Measurements from ENCODE around the gene PRR5L. TPM values are rescaled to one million over a fixed set of nuclear protein-coding genes. Genes with fewer than 3 reads are reported as not detected.

PRR5L gene
- total RNA-seq, 4 donors from 2014 or later: 8.8 to 29.7 (median 9.4) TPM

- Histone ChIP-seq H3K36me3 (peaks cover 0 to 2% (median 0%) of the 10 kb centered on the region in 3 donors), H3K27me3 (no peaks in the 10 kb centered on the region), H3K4me1 (no peaks in the 10 kb centered on the region), H3K4me3 (no peak overlapping the region), H3K27ac (no peak overlapping the region), H3K9me3 (no peaks in the 10 kb centered on the region)
- WGBS, 2 donors: 73 to 82% methylated on average over 9 of the region's 9 CpGs
- TF ChIP-seq, protein P1, sequence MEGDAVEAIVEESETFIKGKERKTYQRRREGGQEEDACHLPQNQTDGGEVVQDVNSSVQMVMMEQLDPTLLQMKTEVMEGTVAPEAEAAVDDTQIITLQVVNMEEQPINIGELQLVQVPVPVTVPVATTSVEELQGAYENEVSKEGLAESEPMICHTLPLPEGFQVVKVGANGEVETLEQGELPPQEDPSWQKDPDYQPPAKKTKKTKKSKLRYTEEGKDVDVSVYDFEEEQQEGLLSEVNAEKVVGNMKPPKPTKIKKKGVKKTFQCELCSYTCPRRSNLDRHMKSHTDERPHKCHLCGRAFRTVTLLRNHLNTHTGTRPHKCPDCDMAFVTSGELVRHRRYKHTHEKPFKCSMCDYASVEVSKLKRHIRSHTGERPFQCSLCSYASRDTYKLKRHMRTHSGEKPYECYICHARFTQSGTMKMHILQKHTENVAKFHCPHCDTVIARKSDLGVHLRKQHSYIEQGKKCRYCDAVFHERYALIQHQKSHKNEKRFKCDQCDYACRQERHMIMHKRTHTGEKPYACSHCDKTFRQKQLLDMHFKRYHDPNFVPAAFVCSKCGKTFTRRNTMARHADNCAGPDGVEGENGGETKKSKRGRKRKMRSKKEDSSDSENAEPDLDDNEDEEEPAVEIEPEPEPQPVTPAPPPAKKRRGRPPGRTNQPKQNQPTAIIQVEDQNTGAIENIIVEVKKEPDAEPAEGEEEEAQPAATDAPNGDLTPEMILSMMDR (IDR thresholded peaks at IDR 0.05): no peak
- TF ChIP-seq EP300 (IDR thresholded peaks at IDR 0.05) (no peak), POLR2A (IDR thresholded peaks at IDR 0.05) (no peak)
- no peak for DNase-seq (ENCODE audit: low spot score in 2 of 2)
Measured at GRCh38 chr11:36264011-36264972, 31.8 kb upstream of the PRR5L start.

GRCh38 chr11:36264973-36265344, 31.1 kb upstream of the PRR5L start:
- Histone ChIP-seq H3K4me3 (no peak overlapping the region), H3K27ac (no peak overlapping the region), H3K4me1 (no peaks in the 10 kb centered on the region), H3K27me3 (no peaks in the 10 kb centered on the region), H3K36me3 (peaks cover 0 to 8% (median 0%) of the 10 kb centered on the region in 3 donors), H3K9me3 (no peaks in the 10 kb centered on the region)
- TF ChIP-seq EP300 (IDR thresholded peaks at IDR 0.05) (no peak), POLR2A (IDR thresholded peaks at IDR 0.05) (no peak)
- TF ChIP-seq, protein P1 (IDR thresholded peaks at IDR 0.05): no peak
- WGBS, 2 donors: 66 to 92% methylated on average over 5 of the region's 5 CpGs
- DNase-seq (ENCODE audit: low spot score in 2 of 2): no peak

GRCh38 chr11:36265793-36266628, 30.1 kb upstream of the PRR5L start:
- H3K36me3 ChIP-seq: peaks cover 0 to 19% (median 0%) of the 10 kb centered on the region in 3 donors
- H3K27me3 ChIP-seq: no peaks in the 10 kb centered on the region
- DNase-seq (ENCODE audit: low spot score in 2 of 2): peak in 1 of 2 donors; percentile 45
- H3K9me3 ChIP-seq: no peaks in the 10 kb centered on the region
- no peak for TF ChIP-seq POLR2A (IDR thresholded peaks at IDR 0.05)
- TF ChIP-seq, protein P1 (IDR thresholded peaks at IDR 0.05): peak; percentile 66 to 84 (median 74)
- H3K27ac ChIP-seq: no peak overlapping the region
- H3K4me1 ChIP-seq: no peaks in the 10 kb centered on the region
- 34 to 40% methylated on average over 13 of the region's 13 CpGs for whole genome bisulfite sequencing, 2 donors
- H3K4me3 ChIP-seq: no peak overlapping the region

DNA sequence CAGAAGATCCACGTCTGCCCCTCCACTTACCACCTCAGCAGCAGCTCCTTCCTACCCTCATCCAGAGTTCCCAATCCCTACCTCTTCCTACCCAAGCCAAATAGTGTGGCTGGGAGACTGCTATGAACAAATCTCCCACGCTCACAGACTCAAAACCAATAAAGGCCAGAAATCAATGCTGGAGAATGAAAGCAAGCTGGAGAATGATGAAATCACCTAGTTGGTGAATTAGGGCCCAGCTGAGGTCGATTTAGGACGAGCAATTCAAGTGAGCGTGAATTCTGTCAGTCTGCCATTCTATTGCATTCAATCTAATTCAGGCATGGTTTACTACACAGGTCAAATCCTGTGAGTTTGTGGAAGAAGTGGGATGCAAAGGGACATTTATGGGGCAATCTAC, 29.3 kb upstream of the PRR5L start:
- Histone ChIP-seq H3K36me3 (peaks cover 0 to 27% (median 0%) of the 10 kb centered on the region in 3 donors), H3K9me3 (no peaks in the 10 kb centered on the region), H3K4me3 (no peak overlapping the region), H3K4me1 (no peaks in the 10 kb centered on the region), H3K27ac (no peak overlapping the region), H3K27me3 (no peaks in the 10 kb centered on the region)
- DNase-seq (ENCODE audit: low spot score in 2 of 2): no peak
- WGBS, 2 donors: 59 to 62% methylated on average over 5 of the region's 5 CpGs
- TF ChIP-seq, protein P1 (IDR thresholded peaks at IDR 0.05): no peak
- no peak for TF ChIP-seq POLR2A (IDR thresholded peaks at IDR 0.05)
- TF ChIP-seq EP300 (IDR thresholded peaks at IDR 0.05): no peak

All from tibial nerve (tissue), 4 donors.